NCI-H345 (cell line): Measurements from ENCODE around the gene CATSPER1.

Experiments used
- DNase-seq: peaks from one replicate; lab custom pipeline; 2025; lab: John Stamatoyannopoulos, UW

CATSPER1 gene

GRCh38 chr11:66026017-66026529, at the start of gene CATSPER1:
TSS of gene CATSPER1 (minus strand) at chr11:66026479. CDS start at chr11:66026379, 100 bp downstream.
- no peak for DNase-seq

GRCh38 chr11:66075273-66075672, 49.0 kb upstream of the CATSPER1 start:
- DNase-seq, result no peak

- no peak for DNase-seq
Measured at GRCh38 chr11:66073669-66074068, 47.4 kb upstream of the CATSPER1 start.

- no peak for DNase-seq
Measured at GRCh38 chr11:66072518-66072917, 46.2 kb upstream of the CATSPER1 start.

- no peak for DNase-seq
Measured at GRCh38 chr11:66072081-66072480, 45.8 kb upstream of the CATSPER1 start.

GRCh38 chr11:66071381-66071801, 45.1 kb upstream of the CATSPER1 start:
- DNase-seq, result no peak

GRCh38 chr11:66070604-66071380, 44.5 kb upstream of the CATSPER1 start:
- peak; percentile 18 for DNase-seq

- peak; percentile 72 for DNase-seq
Measured at GRCh38 chr11:66069715-66070603, 43.7 kb upstream of the CATSPER1 start, which contains the start of gene PACS1. TSS of gene PACS1 (plus strand) at chr11:66070272. CDS start at chr11:66070487, 215 bp downstream.

- DNase-seq, result peak; percentile 38
Measured at GRCh38 chr11:66068923-66069714, 42.8 kb upstream of the CATSPER1 start.

GRCh38 chr11:66068154-66068821, 42.0 kb upstream of the CATSPER1 start:
- peak; percentile 79 for DNase-seq

- DNase-seq, result no peak
Measured at GRCh38 chr11:66067640-66068039, 41.4 kb upstream of the CATSPER1 start.

GRCh38 chr11:66066751-66067150, 40.5 kb upstream of the CATSPER1 start:
- DNase-seq, result no peak

- DNase-seq, result no peak
Measured at GRCh38 chr11:66064571-66064970, 38.3 kb upstream of the CATSPER1 start.

- no peak for DNase-seq
Measured at GRCh38 chr11:66063900-66064299, 37.6 kb upstream of the CATSPER1 start.

- DNase-seq, result no peak
Measured at GRCh38 chr11:66062408-66062807, 36.1 kb upstream of the CATSPER1 start.

- DNase-seq, result no peak
Measured at GRCh38 chr11:66061268-66061667, 35.0 kb upstream of the CATSPER1 start.

GRCh38 chr11:66059966-66060680, 33.8 kb upstream of the CATSPER1 start:
- DNase-seq, result no peak

- no peak for DNase-seq
Measured at GRCh38 chr11:66056501-66056900, 30.2 kb upstream of the CATSPER1 start.

- no peak for DNase-seq
Measured at GRCh38 chr11:66055021-66055420, 28.7 kb upstream of the CATSPER1 start.

- no peak for DNase-seq
Measured at GRCh38 chr11:66052664-66052982, 26.3 kb upstream of the CATSPER1 start.
